8988T (cell line): ENCODE data around the gene HNRNPA1.
A peak's percentile ranks its signal among the peaks of the same experiment; 100 is the strongest.
"Not testable (repeated sequence)": the region's sequence is repeated elsewhere in the genome, so short reads cannot be mapped to it uniquely, and the experiment has no call there.

Experiments
- DNase-seq: peaks from one replicate; pipeline ENCODE4 v3.0.0; 2011

Gene HNRNPA1

GRCh38 chr12:54300225-54300731, 19.8 kb downstream of the HNRNPA1 start:
- DNase-seq: no peak

- peak; percentile 61 for DNase-seq
Measured at GRCh38 chr12:54300732-54301427, 20.4 kb downstream of the HNRNPA1 start, which contains the start of gene NFE2. Gene NFE2 (minus strand): TSS chr12:54301015. CDS start chr12:54295248, 5,767 bp downstream.

GRCh38 chr12:54301428-54302048, 21.0 kb downstream of the HNRNPA1 start:
- DNase-seq: no peak

- no peak for DNase-seq
Measured at GRCh38 chr12:54303640-54304039, 23.1 kb downstream of the HNRNPA1 start.

- DNase-seq: no peak
Measured at GRCh38 chr12:54304187-54304810, 23.8 kb downstream of the HNRNPA1 start.

- DNase-seq: no peak
Measured at GRCh38 chr12:54306925-54307741, 26.6 kb downstream of the HNRNPA1 start.

- DNase-seq: no peak
Measured at GRCh38 chr12:54311051-54311450, 30.5 kb downstream of the HNRNPA1 start.

- not testable (repeated sequence) for DNase-seq
Measured at GRCh38 chr12:54312309-54312708, 31.8 kb downstream of the HNRNPA1 start.

GRCh38 chr12:54321363-54321762, 40.8 kb downstream of the HNRNPA1 start:
- DNase-seq: no peak

- peak; percentile 61 for DNase-seq
Measured at GRCh38 chr12:54324617-54325441, 44.3 kb downstream of the HNRNPA1 start, which contains the start of gene COPZ1. Gene COPZ1 (plus strand): TSS chr12:54325131. CDS start chr12:54325164, 33 bp downstream.

- not testable (repeated sequence) for DNase-seq
Measured at GRCh38 chr12:54325442-54326109, 45.0 kb downstream of the HNRNPA1 start.

- DNase-seq: no peak
Measured at GRCh38 chr12:54328595-54329337, 48.2 kb downstream of the HNRNPA1 start.

GRCh38 chr12:54329759-54330158, 49.2 kb downstream of the HNRNPA1 start:
- no peak for DNase-seq

- DNase-seq: no peak
Measured at GRCh38 chr12:54330442-54330841, 49.9 kb downstream of the HNRNPA1 start.

- no peak for DNase-seq
Measured at GRCh38 chr12:54331461-54331860, 50.9 kb downstream of the HNRNPA1 start.

GRCh38 chr12:54333420-54334034, 53.0 kb downstream of the HNRNPA1 start:
- no peak for DNase-seq
